GM19438 (cell line): Measurements from ENCODE around the gene TIMP2.
"Not testable (repeated sequence)": the region's sequence is repeated elsewhere in the genome, so short reads cannot be mapped to it uniquely, and the experiment has no call there.

Experiments
- ATAC-seq: cut with Tn5 transposase; IDR thresholded peaks from one replicate; pipeline ENCODE4 v1.9.1; 2021; ENCODE audit warnings: low read depth; ENCODE audit not compliant: unreplicated experiment

Gene TIMP2, protein sequence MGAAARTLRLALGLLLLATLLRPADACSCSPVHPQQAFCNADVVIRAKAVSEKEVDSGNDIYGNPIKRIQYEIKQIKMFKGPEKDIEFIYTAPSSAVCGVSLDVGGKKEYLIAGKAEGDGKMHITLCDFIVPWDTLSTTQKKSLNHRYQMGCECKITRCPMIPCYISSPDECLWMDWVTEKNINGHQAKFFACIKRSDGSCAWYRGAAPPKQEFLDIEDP

DNA sequence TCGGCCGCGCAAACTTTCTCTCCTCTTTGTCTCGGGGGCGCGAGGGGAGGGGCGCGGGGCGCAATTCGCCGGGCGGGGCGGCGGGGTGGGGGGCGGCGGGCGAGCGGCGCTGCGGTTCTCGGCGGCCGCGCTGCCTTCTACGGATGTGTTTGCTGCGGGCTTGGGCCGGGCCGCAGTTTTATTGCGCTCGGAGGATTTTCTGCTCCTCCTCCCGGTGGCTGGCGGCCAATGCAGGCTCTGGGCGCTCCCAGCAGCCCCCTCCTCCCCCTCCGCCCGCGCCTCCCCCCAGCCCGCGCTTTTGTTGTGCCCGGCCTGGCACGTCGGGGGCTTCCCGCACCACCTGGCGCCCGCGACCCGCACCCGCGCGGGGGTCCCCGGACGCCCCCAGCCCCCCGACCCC lies at the start of gene TIMP2:
TSS of gene TIMP2 (minus strand) at position 154 of the 400 bp plus-strand sequence. CDS start 299 bp downstream, outside the sequence.
- no peak for ATAC-seq

DNA sequence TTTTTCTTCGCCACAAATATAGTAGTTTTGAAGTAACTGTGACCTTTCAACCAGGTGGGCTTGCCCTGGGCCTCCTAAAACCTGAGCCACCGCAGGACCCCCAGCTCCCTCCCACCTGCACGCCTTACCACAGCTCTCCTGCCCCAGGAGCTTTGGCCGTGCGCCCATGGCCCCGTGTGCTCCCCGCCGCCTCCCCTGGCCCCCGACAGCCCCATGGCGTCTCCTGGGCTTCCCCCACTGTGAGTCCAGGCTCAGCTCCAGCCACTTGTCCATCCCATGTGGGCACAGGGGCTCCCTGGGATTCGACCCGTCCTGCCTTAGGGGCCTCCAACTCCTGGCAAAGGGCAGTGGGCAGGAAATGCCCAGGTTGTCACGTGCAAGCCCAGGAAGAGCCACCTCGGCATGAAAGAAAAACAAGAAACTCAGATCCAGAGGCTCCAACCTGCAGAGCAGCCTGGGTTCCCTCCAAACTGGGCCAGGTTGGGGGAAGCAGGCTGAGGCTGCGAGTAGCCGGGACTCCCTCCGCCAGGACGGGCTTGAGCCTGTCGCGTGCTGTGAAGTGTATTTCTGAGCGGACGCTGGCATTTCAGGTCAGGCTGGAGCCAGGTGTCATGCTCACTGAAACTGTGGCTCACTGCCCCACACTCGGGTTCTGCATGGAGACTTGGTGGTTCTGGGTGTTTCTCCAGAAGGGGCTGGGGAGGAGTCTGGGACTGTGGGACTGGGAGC lies 48.8 kb upstream of the TIMP2 start:
- ATAC-seq: no peak

DNA sequence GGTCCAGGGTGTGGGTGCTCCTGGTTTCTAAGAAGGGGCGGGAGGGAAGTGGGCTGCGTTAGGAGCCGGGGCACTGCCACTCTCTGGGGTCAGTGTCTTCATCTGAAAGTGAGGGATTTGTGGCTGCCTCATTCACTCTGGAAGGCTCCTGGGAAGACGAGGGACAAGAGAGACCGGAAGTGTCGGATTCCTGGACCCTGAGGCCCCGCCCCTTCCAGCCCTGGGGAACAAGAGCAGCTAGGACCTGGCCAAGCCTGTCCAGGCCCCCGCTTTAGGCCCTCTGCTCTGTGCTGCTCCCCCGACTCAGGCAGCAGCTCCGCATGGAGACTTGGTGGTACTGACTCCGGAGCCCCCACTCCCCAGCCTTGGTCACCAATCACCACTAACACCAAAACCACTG lies 48.0 kb upstream of the TIMP2 start:
- no peak for ATAC-seq

DNA sequence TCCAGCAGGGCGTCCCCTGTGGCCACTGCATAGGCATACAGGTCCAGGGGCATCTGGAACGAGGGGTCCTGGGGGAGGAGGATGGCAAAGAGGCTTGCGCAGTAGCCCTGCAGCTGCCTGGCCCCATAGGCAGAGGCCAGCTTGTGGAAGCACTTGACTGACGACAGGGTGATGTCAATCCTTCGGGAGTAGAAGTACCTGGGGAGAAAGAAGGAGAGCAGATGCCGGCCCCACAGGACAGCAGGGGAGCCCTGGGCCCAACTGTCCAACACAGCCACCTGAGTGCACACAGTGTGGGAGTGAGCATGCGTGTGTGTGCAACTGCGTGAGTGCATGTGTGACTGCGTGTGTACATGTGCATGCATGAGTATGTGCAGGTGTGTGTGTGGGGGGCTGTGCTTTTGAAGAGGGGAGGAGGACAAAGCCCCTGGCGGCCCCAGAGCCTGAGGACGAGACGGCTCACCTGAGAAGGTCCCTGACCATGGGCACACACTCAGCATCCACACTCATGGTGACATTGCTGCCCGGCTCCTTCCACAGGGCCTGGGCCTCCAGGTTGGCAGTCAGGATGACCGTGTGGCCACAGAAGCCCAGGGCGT lies 47.4 kb upstream of the TIMP2 start:
- no peak for ATAC-seq

DNA sequence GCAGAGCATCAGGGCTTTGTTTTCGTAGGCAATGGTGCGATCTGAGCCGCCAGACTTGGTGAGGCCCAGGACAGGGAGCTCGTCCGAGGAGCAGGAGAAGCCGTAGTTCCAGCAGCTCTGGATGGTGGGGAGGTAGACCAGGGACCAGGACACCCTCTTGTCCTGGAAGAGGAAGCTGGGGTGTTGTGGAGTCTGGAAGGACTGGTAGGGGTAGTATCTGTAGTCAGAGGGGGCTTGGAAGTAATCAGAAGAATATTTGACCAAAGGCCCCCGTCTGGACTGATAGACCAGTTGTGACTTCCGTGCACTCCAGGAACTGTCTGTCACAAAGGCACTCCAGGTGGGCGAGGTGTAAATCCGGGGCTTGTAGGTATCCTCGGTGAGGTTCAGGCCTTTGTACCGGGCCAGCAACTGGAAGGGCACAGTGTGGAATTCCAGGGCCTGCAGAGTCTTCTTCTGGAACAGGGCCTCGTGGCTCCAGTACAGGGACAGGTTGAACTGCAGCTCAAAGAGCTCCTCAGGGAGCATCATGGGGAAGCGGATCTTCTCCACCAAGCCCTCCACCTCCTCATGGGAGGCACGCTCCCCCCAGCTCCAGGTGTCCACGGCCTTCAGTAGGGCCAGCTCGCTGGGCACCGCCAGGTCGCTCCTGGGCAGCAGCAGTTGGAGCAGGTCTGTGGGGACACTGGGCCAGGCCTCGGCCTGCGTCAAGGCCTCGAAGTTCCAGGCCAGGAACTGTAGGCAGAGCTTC lies 46.7 kb upstream of the TIMP2 start:
- ATAC-seq: no peak

DNA sequence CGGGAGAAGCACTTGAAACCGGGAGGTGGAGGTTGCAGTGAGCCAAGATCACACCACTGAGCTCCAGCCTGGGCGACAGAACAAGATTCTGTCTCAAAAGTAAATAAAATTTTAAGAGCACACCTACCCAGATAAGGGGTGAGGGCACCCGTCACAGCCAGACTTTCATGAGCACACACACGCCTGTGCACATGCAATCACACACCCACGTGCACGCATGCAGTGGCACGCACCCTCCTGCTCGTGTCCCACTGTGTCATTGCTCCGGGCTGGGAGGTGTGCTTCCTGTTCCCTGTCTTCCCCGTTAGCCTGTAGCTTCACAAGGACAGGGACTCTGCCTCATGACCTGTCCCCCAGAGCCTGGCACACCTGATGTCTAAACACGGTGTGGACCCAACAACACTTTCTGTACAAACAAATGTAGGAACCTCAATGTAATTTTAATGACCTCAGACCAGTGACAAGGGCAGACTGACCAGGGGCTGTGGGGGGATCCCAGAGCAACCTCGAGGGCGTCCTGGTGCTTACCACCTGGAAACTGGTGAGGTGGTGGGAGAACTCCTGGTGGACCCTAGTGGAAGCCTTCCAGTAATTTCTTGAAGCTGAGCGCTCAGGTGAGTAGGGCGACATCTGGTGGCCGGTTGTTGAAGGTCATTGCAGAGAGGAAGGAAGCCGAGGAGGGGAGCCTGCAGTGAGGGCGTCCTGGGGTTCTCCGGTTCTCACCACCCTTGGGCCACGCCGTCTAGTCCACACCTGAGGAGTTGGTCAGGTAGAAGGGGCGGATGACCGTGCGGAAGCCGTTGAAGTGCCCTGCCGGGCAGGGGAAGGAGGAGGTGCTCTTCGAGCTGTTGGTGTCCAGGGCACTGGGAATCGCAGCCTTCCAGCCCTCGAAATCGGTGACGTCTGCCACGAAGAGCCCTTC lies 45.9 kb upstream of the TIMP2 start:
- no peak for ATAC-seq

DNA sequence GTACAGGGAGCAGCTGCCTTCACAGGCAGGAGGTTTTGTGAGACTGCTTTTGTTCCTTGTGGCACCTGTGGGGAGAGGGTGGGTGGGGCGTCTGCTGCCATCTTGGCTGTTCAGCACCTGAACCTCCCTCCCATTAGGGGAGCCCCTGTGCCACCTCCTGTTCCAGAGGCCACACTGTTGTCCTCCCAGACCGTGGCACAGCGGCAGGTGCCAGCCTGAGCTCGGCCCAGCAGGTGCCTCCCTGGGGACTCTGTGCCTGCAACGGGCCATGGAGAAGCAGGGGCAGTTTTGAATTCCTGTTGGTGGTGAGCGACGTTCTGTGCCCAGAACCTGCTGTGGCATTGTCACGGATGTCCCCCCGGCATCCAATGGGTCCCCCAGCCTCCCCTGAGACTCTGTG lies 44.7 kb upstream of the TIMP2 start:
- ATAC-seq: no peak

DNA sequence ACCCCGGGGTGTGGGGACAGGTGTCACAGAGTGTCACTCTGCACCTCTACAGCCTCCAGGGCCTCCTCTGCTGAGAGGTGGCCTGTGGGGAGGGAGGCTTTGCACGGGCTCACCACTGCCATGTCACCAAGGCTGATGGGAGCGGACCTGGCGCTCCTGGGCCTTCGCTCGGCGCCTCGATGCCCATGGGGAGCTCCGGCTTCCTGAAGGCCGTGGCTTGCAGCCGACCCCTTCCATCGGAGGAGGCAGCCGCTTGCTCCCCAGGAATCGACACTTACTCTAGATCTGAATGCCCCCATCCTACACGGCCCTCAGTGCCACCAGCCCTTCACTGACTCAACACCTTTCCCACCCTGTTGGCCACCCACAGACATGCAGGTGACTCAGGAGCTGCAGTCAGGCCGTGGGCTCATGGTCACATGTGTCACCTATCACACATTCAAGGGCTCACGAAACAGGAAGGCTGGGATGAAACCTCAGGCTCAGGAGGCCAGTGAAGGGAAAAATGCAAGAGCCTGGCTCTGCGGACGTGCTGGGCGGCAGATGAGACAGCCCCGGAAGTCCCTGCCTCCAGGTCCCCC lies 42.7 kb upstream of the TIMP2 start:
- no peak for ATAC-seq

DNA sequence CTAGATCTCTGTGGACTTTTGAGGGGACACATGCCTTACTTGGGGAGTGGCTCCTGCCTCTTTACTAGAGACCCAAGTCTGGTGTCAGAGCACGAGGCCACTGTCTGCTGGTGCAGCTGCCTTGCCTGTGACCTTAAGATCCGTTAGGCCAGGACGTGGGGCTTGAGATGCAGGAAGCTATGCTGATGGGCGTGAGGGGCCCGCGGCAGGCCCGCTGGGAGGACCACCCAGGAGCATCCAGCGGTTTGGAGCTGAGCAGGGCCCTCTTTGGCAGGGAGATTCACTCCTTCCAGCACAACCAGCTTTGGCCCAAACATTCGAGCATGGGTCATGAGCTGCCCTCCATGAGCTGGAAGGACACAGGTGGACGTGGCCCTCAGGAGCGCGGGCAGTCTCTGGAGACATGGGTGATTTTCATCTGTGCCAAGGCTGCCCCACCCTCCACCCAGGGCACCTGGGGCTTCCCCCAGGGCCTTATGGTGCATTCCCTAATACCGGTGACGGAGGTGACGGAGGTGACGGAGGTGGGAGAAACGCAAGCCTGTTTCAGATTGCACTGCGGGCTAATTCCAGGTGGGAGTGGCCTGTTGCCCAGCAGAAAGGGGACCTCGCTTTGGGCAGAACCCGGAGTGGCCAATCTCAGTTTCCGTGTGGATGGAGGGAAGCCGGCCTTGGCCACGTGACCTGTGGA lies 41.9 kb upstream of the TIMP2 start:
- no peak for ATAC-seq

DNA sequence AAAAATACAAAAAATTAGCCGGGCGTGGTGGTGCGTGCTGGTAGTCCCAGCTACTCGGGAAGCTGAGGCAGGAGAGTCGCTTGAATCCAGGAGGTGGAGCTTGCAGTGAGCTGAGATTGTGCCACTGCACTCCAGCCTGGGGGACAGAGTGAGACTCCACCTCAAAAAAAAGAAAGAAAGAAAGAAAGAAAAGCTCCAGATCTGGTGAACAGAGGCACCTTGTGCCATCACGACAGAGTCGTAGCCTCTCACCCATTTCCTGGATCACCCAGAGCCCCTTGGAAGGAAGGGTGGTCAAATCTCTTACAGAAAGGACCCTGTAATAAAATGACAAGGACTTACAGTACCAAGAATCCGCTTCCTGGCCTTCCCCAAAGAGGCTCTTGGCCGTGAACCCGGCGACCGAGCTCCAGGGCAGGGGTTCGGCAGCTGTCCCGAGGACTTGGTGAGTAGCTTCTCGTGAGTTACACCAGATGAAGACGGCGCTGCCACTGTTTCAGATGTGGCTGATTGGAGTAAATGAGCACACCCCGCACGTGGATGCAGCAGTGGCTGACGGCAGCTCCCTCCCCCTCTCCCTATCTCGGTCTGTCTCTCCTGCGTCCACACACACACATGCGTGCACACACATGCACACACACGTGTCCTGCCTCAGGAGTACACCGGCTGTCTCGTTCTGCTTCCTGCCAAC lies 41.1 kb upstream of the TIMP2 start:
- ATAC-seq: no peak

DNA sequence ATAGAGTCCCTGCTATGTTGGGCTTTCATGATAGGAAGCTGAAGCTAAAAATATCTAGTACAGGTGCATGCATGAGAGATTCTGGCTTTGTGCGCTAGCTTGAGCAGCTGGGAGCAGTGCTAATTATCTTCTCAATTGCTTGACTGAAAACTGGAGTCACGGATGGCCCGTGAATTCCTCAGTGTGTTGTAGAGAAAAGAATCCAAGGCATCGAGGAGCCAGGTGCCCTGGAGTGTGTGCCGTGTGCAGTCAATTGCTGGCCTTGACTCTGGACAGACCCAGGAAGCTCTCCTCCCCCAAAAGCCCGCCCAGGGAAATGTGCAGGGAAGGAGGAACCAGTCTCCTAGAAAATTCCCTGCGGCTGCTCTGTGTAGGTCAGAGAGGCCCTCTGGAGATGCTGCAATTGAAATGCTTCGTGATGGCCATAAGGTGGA lies 40.3 kb upstream of the TIMP2 start:
- no peak for ATAC-seq

DNA sequence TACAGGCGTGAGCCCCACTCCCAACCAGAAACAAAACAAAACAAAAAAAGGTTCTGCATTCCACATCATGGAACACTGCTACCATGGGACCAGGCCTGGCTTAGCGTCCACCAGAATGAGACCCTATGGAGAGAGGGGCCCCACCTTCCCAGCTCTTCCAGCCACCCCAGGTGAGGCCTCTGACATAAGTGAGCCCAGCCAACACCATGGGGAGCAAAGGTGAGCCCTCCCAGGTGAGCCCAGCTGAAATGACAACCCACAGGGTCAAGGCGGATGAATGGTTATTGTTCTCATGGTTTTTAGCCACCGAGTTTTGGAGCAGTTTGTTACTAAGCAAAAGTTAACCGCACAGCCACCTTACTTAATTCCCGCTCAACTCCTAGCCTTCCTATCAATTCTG lies 38.2 kb upstream of the TIMP2 start:
- ATAC-seq: no peak

DNA sequence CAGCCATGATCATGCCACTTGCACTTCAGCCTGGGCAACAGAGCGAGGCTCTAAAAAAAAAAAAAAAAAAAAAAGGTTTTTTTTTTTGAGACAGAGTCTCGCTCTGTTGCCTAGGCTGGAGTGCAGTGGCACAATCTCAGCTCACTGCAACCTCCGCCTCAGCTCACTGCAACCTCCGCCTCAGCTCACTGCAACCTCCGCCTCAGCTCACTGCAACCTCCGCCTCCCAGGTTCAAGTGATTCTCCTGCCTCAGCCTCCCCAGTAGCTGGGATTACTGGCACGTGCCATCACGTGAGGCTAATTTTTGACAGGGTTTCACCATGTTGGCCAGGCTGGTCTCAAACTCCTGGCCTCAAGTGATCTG lies 37.8 kb upstream of the TIMP2 start:
- ATAC-seq: not testable (repeated sequence)

DNA sequence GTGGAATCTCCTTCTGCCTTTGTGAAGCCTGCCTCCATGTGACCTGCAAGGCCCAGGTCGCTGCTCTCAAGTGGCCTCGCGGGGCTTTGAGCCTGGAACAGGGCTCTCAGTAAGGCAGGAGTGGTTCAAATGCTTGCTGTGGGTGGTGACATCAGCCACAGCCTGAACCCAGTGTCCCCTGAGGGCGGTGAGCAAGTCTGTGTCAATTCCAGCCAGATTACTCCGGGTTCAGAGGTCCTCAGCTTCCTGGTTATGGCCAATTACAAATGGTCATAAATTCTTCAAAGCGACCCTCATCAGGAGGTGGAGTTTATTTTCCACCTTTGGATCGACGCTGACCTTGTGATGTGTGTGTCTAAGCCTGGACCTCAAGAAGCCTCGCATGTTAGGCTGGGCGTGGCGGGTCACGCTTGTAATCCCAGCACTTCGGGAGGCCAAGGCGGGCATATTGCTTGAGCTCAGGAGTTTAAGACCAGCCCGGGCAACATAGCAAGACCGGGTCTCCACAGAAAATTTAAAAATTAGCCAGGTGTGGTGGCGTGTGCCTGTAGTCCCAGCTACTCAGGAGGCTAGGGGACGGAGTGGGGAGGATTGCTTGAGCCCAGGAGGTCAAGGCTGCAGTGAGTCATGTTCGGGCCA lies 37.3 kb upstream of the TIMP2 start:
- no peak for ATAC-seq

DNA sequence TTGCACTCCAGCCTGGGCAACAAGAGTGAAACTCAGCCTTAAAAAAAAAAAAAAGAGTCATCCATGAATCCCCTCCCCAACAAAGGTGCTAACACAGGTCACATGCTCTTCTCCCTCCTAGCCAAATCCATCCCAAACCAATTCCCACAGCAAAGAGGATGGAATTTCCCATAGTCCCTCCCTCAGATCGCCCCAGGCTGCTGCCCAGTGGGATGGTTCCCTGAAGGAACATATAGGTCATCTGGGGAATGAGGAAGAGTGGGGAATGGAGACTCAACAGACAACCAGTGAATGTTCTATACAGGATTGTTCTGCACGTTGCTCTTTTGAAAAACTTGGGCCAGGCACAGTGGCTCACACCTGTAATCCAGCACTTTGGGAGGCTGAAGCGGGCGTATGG lies 36.4 kb upstream of the TIMP2 start:
- no peak for ATAC-seq

DNA sequence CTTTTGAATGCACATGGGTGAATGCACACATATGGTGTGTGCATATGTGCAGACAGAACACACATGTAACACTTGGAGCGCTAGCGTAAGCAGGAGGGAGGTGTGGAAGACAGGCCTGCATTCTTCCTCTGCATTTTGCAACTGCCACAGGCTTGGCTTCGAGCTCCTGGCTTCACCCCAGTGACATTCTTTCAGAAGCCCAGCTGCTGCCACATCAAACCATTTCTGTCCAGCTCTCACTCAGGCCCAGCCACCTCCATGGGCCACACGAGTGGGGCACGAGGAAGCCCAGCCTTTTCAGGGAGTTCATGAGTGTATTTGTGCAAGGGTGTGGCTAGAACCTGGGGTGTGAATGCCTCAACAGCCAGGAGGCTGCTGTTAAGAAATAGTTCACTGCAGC lies 35.7 kb upstream of the TIMP2 start:
- ATAC-seq: no peak

DNA sequence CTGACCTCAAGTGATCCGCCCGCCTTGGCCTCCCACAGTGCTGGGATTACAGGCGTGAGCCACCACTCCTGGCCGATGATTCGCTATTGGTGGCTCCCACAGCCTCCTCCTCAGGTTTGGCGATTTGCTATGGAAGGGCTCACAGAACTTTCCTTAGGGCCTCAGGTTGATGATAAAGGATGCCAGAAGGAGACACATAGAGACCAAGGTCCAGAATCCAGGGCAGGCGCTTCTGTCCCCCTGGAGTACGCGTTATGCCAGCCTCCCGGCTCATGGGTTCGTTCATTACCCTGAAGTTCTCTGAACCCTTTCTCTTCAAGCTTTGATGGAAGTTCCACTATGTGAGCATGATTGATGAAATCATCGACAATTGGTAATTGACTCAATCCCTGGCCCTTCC lies 34.6 kb upstream of the TIMP2 start:
- no peak for ATAC-seq

DNA sequence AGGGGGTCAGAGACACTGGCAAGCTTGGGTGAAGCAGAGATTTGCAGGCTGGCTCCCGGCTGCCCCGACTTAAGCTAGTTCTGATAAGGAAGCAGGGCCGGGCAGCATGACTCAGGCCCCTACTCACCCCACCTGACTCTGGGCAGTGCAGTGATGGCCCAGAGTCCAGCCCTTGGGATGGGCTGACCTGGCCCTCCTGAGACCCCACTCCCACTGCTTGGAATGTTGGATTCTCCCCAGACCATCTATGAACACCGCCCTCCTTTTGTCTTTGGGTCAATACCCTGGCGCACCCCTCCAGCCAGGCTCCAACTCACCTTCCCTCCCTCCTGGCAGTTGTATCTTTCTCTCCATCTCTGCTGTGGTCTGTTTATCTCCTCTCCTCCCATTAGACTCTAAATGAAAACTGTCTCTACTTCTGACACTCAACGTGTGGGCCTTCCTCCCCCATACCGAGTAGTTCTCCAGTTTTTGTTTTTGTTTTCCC lies 33.5 kb upstream of the TIMP2 start:
- no peak for ATAC-seq
